Measurements from ENCODE around the gene RELA. TPM values are rescaled to one million over a fixed set of nuclear protein-coding genes. Genes with fewer than 3 reads are reported as not detected.

The RELA gene
- polyA plus RNA-seq, 2 of the 4 experiments (the other 2 are of a cell fraction), result 28.9 to 55.1 TPM

DNA sequence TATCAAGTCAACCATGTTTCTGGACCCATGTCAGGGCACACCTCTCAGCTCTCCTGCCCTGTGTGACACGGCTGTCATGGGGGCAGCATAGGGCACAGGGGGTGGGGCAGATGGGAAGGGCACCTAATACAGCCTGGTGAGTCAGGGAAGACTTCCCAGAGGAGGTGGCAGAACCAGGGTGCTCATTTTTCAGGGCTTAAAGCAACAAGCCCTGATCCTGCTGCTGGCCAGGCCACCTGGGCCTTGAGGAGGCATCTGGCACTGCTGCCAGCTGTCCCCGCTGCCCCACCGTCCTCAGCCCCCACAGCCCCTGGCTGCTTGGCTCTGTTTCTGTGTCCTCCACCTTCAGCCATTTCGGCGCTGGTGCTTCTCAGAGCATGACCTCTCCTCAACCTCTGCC, 53.1 kb downstream of the RELA start:
- ChIA-PET CTCF (interaction anchor here (1.2 to 20.1 kb wide), 6 partner anchors 11 to 275 kb away, joined by 3 to 249 read pairs (median 4); partner anchors contain the start of gene KCNK7), POLR2A (no interaction called here)
- TF ChIP-seq ZFP36 (IDR thresholded peaks at IDR 0.05; ENCODE audit: borderline replicate concordance, partially characterized antibody) (peak; percentile 75), MAZ (IDR thresholded peaks at IDR 0.05; ENCODE audit: borderline replicate concordance, low read depth, low read length) (no peak)
- Histone ChIP-seq H3K4me2 (no peak overlapping the region), H3K4me3 (no peak overlapping the region), H3K27ac (no peak overlapping the region), H3K4me1 (peaks cover 35% of the 10 kb centered on the region), H3K9me3 (no peaks in the 10 kb centered on the region)
- WGBS (ENCODE audit: missing lambda C conversion rate), result 74% methylated on average over 5 of the region's 5 CpGs
- FAIRE-seq (no peak), DNase-seq (ENCODE audit: low read depth in 1 of 2, low spot score in 1 of 2) (no peak), ATAC-seq (no peak)

GRCh38 chr11:65609229-65609628, 53.5 kb downstream of the RELA start:
- no peak overlapping the region for H3K4me3 ChIP-seq
- ChIA-PET CTCF (interaction anchor here (1.2 to 20.1 kb wide), 6 partner anchors 11 to 276 kb away, joined by 3 to 249 read pairs (median 4); partner anchors contain the start of gene KCNK7), POLR2A (no interaction called here)
- ATAC-seq, result no peak
- no peak overlapping the region for H3K4me2 ChIP-seq
- no peak for FAIRE-seq
- no peak overlapping the region for H3K27ac ChIP-seq
- TF ChIP-seq HOXB5 (CRISPR knock-in tag; IDR thresholded peaks at IDR 0.05) (no peak), ZC3H11A (IDR thresholded peaks at IDR 0.05) (no peak), ELK1 (IDR thresholded peaks at IDR 0.05; ENCODE audit: low read depth, low read length) (no peak), KDM1A (IDR thresholded peaks at IDR 0.05; ENCODE audit: low read depth) (no peak), RFX5 (IDR thresholded peaks at IDR 0.05) (no peak), ESRRA (IDR thresholded peaks at IDR 0.05; ENCODE audit: borderline replicate concordance, low read length) (no peak), EP300 (IDR thresholded peaks at IDR 0.05) (no peak), CHD4 (IDR thresholded peaks at IDR 0.05; ENCODE audit: borderline replicate concordance) (no peak)
- TF ChIP-seq, protein P1, sequence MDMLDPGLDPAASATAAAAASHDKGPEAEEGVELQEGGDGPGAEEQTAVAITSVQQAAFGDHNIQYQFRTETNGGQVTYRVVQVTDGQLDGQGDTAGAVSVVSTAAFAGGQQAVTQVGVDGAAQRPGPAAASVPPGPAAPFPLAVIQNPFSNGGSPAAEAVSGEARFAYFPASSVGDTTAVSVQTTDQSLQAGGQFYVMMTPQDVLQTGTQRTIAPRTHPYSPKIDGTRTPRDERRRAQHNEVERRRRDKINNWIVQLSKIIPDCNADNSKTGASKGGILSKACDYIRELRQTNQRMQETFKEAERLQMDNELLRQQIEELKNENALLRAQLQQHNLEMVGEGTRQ (IDR thresholded peaks at IDR 0.05), result no peak
- no peak for DNase-seq (ENCODE audit: low read depth in 1 of 2, low spot score in 1 of 2)
- WGBS (ENCODE audit: missing lambda C conversion rate), result 91% methylated on average over 3 of the region's 3 CpGs
- H3K9me3 ChIP-seq, result no peaks in the 10 kb centered on the region
- H3K4me1 ChIP-seq, result peaks cover 35% of the 10 kb centered on the region

DNA sequence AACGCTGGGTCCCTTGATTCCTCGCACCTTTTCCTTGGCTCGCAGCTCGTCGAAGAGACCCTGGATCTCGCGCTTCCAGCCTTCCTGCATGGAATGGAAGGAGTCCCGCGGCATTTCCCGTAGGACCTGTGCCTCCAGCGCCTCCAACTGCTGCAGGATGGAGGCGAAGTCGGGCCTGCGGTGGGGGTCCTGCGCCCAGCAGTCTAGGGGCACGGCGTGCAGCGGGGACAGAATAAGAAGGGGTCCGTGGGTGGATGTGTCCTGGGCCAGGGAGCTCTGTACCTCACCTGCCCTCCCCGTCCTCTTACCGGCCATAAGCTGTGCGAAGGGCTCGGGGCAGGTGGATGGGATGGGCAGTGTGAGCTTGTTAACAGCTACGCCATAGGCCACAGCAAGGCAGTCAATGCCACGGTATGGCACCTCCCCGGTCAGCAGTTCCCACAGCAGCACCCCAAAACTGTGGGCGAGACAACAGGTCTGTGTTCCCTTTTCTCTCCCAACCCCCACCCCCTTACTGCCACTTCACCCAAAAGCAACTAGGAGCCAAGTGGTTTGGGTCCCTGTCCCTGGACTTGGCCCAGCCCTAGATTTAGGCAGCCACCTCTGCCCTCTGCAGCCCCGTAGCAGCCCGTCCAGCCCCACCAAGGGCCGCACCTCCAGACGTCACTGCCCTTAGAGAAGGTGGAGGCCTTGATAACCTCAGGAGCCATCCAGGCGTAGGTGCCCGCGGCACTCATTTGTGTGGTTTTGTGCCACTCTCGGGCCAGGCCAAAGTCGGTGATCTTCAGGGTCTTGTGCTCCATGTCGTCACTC, 54.9 kb downstream of the RELA start:
- no peak for ATAC-seq
- ChIA-PET CTCF (interaction anchor here (1.1 to 20.1 kb wide), 4 partner anchors 18 to 66 kb away, joined by 3 to 249 read pairs (median 5); partner anchors contain the start of gene KCNK7), POLR2A (no interaction called here)
- 94% methylated on average over 34 of the region's 37 CpGs for WGBS (ENCODE audit: missing lambda C conversion rate)
- FAIRE-seq, result no peak
- Histone ChIP-seq H3K4me3 (no peak overlapping the region), H3K27ac (no peak overlapping the region), H3K4me1 (peaks cover 30% of the 10 kb centered on the region), H3K9me3 (no peaks in the 10 kb centered on the region), H3K4me2 (no peak overlapping the region)
- TF ChIP-seq PHF8 (IDR thresholded peaks at IDR 0.05; ENCODE audit: borderline replicate concordance, low read depth) (no peak), HEYL (CRISPR knock-in tag; IDR thresholded peaks at IDR 0.05) (no peak), HOXB13 (CRISPR knock-in tag; IDR thresholded peaks at IDR 0.05; ENCODE audit: low read depth) (no peak), JUNB (IDR thresholded peaks at IDR 0.05) (no peak), MYC (IDR thresholded peaks at IDR 0.05; ENCODE audit: borderline replicate concordance, low read length) (no peak), MAZ (IDR thresholded peaks at IDR 0.05; ENCODE audit: borderline replicate concordance, low read depth, low read length) (no peak), POLR2A (IDR thresholded peaks at IDR 0.05; ENCODE audit: low read length) (no peak), HDAC2 (IDR thresholded peaks at IDR 0.05) (no peak), FOXS1 (CRISPR knock-in tag; IDR thresholded peaks at IDR 0.05) (no peak), TP53 (CRISPR knock-in tag; IDR thresholded peaks at IDR 0.05) (no peak), BCL3 (IDR thresholded peaks at IDR 0.05) (no peak), CHD2 (IDR thresholded peaks at IDR 0.05; ENCODE audit: low read length, partially characterized antibody) (no peak), HOXB5 (CRISPR knock-in tag; IDR thresholded peaks at IDR 0.05) (no peak), GATA3 (IDR thresholded peaks at IDR 0.05; ENCODE audit: borderline replicate concordance) (no peak), EHMT2 (IDR thresholded peaks at IDR 0.05; ENCODE audit: low read depth) (no peak), EP300 (IDR thresholded peaks at IDR 0.05) (no peak), NR3C1 (IDR thresholded peaks at IDR 0.05) (no peak)
- TF ChIP-seq, protein P1 (IDR thresholded peaks at IDR 0.05), result no peak
- TF ChIP-seq, protein P2, sequence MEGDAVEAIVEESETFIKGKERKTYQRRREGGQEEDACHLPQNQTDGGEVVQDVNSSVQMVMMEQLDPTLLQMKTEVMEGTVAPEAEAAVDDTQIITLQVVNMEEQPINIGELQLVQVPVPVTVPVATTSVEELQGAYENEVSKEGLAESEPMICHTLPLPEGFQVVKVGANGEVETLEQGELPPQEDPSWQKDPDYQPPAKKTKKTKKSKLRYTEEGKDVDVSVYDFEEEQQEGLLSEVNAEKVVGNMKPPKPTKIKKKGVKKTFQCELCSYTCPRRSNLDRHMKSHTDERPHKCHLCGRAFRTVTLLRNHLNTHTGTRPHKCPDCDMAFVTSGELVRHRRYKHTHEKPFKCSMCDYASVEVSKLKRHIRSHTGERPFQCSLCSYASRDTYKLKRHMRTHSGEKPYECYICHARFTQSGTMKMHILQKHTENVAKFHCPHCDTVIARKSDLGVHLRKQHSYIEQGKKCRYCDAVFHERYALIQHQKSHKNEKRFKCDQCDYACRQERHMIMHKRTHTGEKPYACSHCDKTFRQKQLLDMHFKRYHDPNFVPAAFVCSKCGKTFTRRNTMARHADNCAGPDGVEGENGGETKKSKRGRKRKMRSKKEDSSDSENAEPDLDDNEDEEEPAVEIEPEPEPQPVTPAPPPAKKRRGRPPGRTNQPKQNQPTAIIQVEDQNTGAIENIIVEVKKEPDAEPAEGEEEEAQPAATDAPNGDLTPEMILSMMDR (IDR thresholded peaks at IDR 0.05), result no peak
- TF ChIP-seq, protein P3, sequence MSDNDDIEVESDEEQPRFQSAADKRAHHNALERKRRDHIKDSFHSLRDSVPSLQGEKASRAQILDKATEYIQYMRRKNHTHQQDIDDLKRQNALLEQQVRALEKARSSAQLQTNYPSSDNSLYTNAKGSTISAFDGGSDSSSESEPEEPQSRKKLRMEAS (IDR thresholded peaks at IDR 0.05), result no peak
- DNase-seq (ENCODE audit: low read depth in 1 of 2, low spot score in 1 of 2), result no peak
